ENCODE data around the gene KCNIP1.
A peak's percentile ranks its signal among the peaks of the same experiment; 100 is the strongest.

Gene KCNIP1

GRCh38 chr5:170571281-170571731 is 67.5 kb downstream of the KCNIP1 start:
- no peak for DNase-seq

GRCh38 chr5:170571875-170572852 is 68.3 kb downstream of the KCNIP1 start:
- peak; percentile 55 for DNase-seq

GRCh38 chr5:170573114-170573513 is 69.3 kb downstream of the KCNIP1 start:
- no peak for DNase-seq

GRCh38 chr5:170573660-170574059 is 69.8 kb downstream of the KCNIP1 start:
- no peak for DNase-seq

GRCh38 chr5:170576602-170577535 is 73.0 kb downstream of the KCNIP1 start:
- DNase-seq, result no peak

GRCh38 chr5:170579601-170580000 is 75.8 kb downstream of the KCNIP1 start:
- DNase-seq, result no peak

GRCh38 chr5:170581211-170581610 is 77.4 kb downstream of the KCNIP1 start:
- DNase-seq, result no peak

- DNase-seq, result no peak
Measured at GRCh38 chr5:170582644-170583330, 79.0 kb downstream of the KCNIP1 start.

GRCh38 chr5:170584003-170584402 is 80.2 kb downstream of the KCNIP1 start:
- no peak for DNase-seq

- no peak for DNase-seq
Measured at GRCh38 chr5:170584450-170585058, 80.7 kb downstream of the KCNIP1 start.

GRCh38 chr5:170585273-170585948 is 81.6 kb downstream of the KCNIP1 start:
- DNase-seq, result no peak

GRCh38 chr5:170587808-170588207 is 84.0 kb downstream of the KCNIP1 start:
- DNase-seq, result no peak

- DNase-seq, result no peak
Measured at GRCh38 chr5:170589643-170590042, 85.8 kb downstream of the KCNIP1 start.

GRCh38 chr5:170590566-170590965 is 86.7 kb downstream of the KCNIP1 start:
- DNase-seq, result no peak

GRCh38 chr5:170591054-170591453 is 87.2 kb downstream of the KCNIP1 start:
- no peak for DNase-seq

GRCh38 chr5:170596482-170597044 is 92.7 kb downstream of the KCNIP1 start:
- DNase-seq, result no peak

GRCh38 chr5:170597109-170597751 is 93.4 kb downstream of the KCNIP1 start:
- peak; percentile 12 for DNase-seq

- no peak for DNase-seq
Measured at GRCh38 chr5:170597872-170598271, 94.1 kb downstream of the KCNIP1 start.

- DNase-seq, result no peak
Measured at GRCh38 chr5:170599756-170600155, 95.9 kb downstream of the KCNIP1 start.

- no peak for DNase-seq
Measured at GRCh38 chr5:170601619-170602018, 97.8 kb downstream of the KCNIP1 start.

GRCh38 chr5:170603109-170603508 is 99.3 kb downstream of the KCNIP1 start:
- DNase-seq, result no peak
